Left renal pelvis (tissue), 4 donors: ENCODE results near the gene MCM5. TPM values are rescaled to one million over a fixed set of nuclear protein-coding genes. Genes with fewer than 3 reads are reported as not detected.
"Not testable (repeated sequence)": the region's sequence is repeated elsewhere in the genome, so short reads cannot be mapped to it uniquely, and the experiment has no call there.

Experiments used
- DNase-seq, 4 donors: peaks; one replicate each; pipeline ENCODE4 v3.0.0-alpha.2; 2013; ENCODE audit warnings: low read depth in 4 of 4, low spot score in 3 of 4
- polyA plus RNA-seq, 4 donors: library from polyadenylated mRNA; unstranded; fragments of 120-200 nt; gene quantifications; one replicate each; pipeline ENCODE4 v1.2.1, GENCODE V29; 2013; ENCODE audit not compliant: insufficient read length in 4 of 4

MCM5 gene
- 10 to 100 TPM; 59.1 to 74.6 (median 64.5) TPM for polyA plus RNA-seq

DNA sequence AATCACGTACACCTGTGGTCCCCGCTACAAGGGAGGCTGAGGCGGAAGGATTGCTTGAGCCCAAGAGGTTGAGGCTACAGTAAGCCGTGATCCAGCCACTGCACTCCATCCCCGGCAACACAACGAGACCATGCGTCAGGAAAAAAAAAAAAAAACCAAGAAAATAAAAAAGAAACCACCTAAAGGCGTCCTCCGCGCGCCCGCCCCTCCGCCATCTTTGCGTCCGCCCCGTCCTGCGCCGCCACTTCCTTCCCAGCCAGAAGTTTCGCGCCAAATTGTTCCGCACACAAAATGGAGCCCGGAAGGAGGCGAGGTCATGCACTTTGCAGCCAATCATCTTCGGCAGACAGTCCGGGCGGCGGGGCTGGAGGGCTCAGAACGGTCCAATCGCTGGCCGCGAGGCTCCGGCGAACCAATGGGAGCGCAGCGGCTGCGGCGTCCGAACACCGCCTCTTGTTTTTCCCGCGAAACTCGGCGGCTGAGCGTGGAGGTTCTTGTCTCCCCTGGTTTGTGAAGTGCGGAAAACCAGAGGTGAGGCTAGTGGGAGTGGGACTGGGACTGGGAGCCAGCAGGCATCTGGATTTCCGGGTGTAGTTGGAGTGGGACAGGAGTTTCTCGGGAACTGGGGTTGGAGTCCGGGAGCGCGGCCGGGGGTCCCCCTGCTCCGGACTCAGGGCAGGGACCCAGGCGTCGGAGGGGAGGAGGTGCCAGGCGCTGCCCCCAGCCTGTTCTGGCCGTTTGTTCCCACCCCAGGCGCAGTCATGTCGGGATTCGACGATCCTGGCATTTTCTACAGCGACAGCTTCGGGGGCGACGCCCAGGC is at the start of gene MCM5:
MCM5 (plus strand) TSS at position 463 of the 823 bp plus-strand sequence; CDS start at position 762, 299 bp downstream.
- peak; percentile 93 to 98 (median 95) for DNase-seq

DNA sequence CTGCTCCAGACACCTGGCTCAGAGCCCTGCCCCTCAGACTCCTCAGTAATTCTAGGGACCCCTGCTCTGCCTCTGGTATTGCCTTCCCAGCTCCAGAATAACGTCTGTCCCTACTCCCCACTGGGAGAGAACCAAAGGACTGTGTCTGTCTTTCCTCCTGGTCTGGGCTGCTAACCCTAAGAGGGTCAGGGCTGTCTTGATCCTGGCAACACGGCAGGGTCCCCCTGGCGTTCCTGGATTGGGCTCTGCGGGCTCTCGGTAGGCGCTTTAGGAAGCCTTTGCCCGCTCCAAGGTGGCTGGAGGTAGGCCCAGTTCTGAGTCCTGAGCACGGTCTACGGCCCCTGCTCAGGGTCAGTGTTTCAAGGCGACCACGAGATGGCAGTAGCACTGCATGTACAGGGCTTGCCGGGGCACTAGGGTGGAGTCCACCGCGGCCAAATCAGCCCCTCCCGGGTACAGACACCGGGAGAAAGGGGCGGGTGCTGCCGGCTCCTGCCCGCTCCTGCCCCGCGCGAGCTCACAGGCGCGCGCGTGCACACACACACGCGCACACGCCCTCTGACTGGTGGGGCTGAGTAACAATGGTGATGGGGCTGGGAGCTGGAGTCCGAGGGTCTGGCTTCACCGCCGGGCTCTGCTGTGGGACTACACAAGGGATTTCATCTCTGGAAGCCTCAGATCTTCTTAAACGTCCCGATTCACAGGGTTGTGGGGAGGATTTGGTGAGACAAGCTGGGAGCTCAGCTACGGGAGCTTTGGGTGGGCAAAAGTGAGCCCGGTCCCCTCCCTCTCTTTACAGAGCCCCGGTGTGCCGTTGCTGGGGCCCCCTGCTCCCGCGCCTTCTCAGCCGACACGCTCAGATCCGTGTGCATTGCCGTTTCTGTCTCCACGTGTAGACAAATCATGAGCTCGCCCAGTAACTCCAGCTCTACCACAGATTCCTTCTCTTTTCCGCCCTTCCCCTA is 49.1 kb upstream of the MCM5 start:
- DNase-seq = peak; percentile 67 to 80 (median 74)

DNA sequence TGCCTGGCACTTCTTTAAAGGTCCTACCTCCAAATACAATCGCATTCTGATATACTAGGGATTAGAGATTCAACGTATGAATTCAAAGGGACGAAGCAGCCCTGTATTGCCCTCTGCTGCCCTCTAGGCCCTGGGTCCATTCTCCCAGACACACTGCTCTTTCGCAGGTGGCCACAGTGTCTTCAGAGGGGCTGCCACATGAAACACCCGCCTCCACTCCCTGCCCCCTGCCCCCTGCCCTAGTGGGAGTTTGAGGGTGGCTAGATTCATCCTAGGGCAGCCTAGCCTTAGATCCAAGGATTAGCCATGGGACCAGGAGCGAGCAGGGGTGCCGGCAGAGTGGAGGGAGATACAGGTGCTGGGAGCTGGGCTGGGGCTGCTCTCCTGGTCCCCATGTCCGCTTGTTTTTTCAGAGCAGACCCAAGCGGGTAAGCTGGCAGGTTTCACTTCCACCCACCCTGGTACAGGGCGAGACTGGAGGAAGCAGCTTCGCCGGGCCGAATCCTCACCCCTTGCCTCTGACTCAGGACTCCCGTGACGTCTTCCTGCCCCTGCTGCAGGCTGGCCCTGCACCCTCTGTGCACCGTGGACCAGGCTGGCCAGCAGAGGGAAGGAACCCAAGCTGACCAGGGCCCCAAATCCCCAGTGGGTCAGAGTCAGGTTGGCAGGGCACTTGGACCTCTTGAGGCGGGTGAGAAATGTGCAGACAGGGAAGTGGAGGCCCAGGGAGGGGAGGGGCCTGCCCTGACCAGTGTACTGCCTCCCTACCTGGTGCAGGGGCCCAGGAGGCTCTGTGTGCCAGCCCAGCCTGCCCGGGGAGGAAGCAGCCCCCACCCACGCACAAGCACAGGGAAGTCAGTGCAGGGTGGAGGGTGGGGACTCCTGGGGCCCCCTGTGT is 47.5 kb upstream of the MCM5 start:
- DNase-seq = no peak

DNA sequence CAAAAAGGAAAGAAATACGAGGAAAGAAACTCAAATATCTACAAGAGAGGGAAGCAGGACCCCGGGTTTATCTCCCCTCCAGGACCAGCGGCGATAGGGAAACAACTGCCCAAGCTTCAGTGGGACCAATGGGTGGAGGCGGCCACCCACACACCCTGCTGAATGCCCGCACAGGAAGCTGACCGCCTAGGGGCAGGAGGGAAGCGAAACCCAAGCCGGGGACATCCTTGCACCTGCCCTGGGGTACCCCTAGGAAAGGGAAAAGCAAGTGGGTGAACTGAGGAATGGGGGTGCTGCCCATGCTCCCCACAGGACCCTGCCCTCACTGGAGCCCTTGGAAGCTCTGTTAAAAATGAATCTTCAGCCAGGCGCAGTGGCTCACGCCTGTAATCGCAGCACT is 46.6 kb upstream of the MCM5 start:
- no peak for DNase-seq

- no peak for DNase-seq
Measured at GRCh38 chr22:35354068-35354467, 45.9 kb upstream of the MCM5 start.

DNA sequence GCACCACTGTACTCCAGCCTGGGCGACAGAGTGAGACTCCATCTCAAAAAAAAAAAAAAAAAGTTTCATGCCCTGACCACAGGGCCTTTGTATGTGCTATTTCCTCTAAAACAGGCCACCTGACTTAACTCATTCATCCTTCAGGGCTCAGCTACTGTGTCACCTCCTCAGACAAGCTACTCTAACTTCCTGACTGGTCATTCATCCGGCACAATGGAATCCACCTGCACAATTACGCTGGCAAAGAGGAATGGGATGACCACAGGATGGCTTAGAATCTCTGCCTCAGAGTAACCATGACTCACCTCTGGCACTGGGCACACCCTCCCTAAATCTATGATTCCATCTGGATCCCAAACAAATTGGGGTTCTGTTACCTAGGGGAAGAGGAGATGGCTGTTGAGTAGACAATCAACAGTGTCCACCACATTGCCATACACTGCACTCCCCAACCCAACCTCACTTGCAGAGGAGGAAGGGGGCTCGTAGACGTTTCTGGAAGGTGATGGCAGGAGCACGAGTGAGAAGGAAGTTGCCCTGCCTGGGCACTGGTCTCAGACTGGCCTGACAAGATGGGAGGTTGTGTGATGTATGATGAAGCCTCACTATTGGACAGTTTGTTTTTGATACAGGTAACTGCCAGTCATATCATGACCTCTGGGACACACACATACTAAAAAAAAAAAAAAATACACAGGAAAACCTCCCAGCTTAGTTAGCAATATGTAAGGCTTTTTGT is 41.9 kb upstream of the MCM5 start:
- DNase-seq = no peak

- DNase-seq = no peak
Measured at GRCh38 chr22:35359380-35360065, 40.4 kb upstream of the MCM5 start.

DNA sequence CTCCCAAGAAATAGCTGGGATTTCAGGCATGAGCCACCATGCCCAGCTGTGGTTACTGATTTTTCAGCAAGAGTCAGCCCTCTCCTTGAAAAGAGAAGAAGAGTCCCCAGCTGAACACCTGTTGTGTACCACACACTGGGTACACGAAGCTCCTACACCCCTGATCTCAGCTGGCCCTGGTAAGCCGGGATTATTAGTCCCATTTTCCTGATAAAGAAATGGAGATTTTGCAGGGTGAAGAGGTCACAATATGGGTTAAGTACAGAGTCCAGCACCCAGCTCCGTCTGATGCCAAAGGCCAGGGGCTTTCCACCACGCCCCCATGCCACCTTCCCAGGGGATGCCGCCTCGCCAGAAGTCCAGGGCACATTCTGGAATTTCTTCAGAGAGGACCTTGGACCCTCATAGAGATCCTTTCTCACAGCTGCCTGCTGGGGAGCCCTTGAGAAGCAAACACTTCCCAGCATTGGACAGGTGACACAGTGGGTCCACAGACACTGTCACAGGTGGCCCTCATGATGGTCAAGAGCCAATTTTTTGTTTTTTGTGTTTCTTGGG is 38.9 kb upstream of the MCM5 start:
- DNase-seq = no peak

GRCh38 chr22:35363566-35364086 is 36.3 kb upstream of the MCM5 start:
- no peak for DNase-seq

DNA sequence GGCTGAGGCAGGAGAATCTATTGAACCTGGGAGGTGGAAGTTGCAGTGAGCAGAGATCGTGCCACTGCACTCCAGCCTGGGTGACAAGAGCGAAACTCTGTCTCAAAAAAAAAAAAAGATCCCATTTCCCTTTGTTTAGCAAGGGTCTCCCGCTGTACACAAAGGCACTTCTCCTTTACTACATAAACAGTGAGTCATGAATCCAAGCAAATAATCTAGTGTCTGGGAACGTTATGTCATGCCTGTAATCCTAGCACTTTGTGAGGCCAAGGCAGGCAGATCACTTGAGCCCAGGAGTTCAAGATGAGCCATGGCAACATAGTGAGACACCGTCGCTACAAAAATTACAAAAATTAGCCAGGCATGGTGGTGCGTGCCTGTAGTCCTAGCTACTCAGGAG is 35.7 kb upstream of the MCM5 start:
- not testable (repeated sequence) for DNase-seq

DNA sequence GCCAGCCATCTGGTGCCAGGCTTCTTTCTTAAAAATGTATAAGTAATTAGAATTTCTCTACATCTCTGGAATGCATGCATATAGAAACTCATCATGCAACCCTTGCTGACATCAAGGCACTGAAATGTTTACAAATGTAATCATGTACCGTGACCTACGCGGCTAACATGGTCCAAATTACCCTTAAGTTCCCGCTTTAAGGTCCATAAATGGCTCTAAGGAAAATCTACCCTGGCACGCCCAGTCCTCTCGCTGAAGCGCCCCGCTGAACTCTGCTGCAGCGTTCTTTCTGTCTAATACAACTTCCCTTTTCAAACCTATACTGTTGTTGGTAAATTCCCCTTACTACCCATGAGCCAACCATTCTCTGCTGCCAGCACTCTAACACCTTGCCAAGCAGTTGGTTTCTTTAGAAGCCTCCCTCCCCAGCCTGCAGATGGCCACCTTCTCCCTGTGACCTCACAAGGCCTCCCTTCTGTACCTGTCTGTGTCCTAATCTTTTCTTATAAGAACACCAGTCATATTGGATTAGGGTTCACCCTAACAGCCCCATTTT is 32.5 kb upstream of the MCM5 start:
- DNase-seq = no peak

GRCh38 chr22:35368386-35368785 is 31.6 kb upstream of the MCM5 start:
- no peak for DNase-seq

- no peak for DNase-seq
Measured at GRCh38 chr22:35369996-35370395, 29.9 kb upstream of the MCM5 start.

GRCh38 chr22:35373781-35374180 is 26.2 kb upstream of the MCM5 start:
- DNase-seq = no peak

DNA sequence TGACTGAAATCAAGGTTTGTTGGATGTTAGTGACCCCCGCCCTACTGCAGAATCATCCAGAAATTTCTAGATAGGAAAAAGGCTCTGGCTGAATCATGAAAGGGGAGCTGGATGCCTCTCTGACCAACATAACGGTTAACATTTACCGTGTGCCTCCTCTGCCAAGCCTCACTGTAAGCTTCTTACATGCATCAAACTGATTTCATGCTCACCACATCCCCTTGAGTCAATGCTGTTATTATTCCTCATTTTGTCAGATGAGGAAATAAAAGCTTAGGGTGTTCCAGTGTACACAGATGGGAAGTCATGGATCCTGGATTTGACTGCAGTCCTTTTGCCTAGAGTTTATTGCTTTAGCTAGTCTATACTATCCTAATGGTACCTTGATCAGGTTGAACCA is 24.9 kb upstream of the MCM5 start:
- DNase-seq = no peak

DNA sequence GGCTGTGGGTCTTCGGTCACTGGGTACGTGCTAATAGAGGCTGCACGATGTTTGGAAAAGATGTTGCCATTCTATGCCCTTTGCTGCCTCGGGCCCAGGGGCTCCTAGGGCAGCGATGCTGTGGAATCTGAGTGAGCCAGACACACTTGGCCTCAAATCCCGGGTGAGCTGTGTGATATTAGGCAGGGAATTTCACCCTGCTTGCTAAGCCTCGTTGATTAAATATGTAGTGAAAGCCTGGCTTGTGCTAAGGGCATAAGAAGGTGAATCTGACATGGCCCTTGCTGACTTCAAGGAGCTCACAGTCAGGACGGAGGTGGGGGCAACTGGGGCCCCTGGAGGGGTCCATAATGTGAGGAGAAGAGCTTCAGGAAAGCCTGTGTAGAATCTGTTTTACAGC is 24.4 kb upstream of the MCM5 start:
- no peak for DNase-seq

GRCh38 chr22:35376728-35377472 is 23.0 kb upstream of the MCM5 start:
- peak; percentile 90 to 95 (median 92) for DNase-seq

- no peak for DNase-seq
Measured at GRCh38 chr22:35377735-35378134, 22.2 kb upstream of the MCM5 start.
